Testis (tissue), 3 donors: ENCODE results near the gene AGPAT1. TPM values are rescaled to one million over a fixed set of nuclear protein-coding genes. Genes with fewer than 3 reads are reported as not detected.

Source experiments
- DNase-seq: peaks from one replicate; pipeline ENCODE4 v3.0.0-alpha.2; 2019
- H3K27ac ChIP-seq, 2 donors: fragments of 200-600 bp; sonication (generic); one replicate each; pipeline ENCODE4 v1.5.1; 2019
- H3K27me3 ChIP-seq: fragments of 200-600 bp; sonication (generic); one replicate; pipeline ENCODE4 v1.5.1; 2019
- H3K36me3 ChIP-seq: fragments of 200-600 bp; sonication (generic); one replicate; pipeline ENCODE4 v1.5.1; 2017; ENCODE audit warnings: low read depth; ENCODE audit errors: missing control alignments
- H3K4me1 ChIP-seq: fragments of 200-600 bp; sonication (generic); one replicate; pipeline ENCODE4 v1.5.1; 2019
- H3K4me3 ChIP-seq, 2 donors: fragments of 200-600 bp; sonication (generic); one replicate each; pipeline ENCODE4 v1.5.1; 2017 to 2019
- H3K9me3 ChIP-seq: fragments of 200-600 bp; sonication (generic); one replicate; pipeline ENCODE4 v1.5.1; 2017
- POLR2A ChIP-seq: fragments of 450-650 bp; IDR thresholded peaks from one replicate; pipeline ENCODE4 v1.6.1; 2017; ENCODE audit warnings: antibody characterized with exemption, mild to moderate bottlenecking, moderate library complexity
- WGBS, 2 donors: methylation state at CpG; one replicate each; pipeline ENCODE4 v1.1.5; 2018; 5-methylcytosine and 5-hydroxymethylcytosine counted together
- intact Hi-C: fragments of 100-400 bp; cut with DNase I; formaldehyde crosslinking; loops from one replicate; pipeline ENCODE4 v1.15.1; 2023; ENCODE audit warnings: low total_unique reads
- polyA plus RNA-seq: library from polyadenylated mRNA; stranded (reverse); fragments of 350-450 nt; fragmentation: Illumina TruSeq; extraction: RNeasy Lipid Tissue Mini Kit (QIAGEN cat#74804); gene quantifications from one replicate; pipeline ENCODE4 v1.2.3, GENCODE V29; 2014; ENCODE audit warnings: low read depth, low replicate concordance; ENCODE audit not compliant: insufficient read depth
- total RNA-seq, 2 donors: library from RNA; depleted of rRNA; stranded (reverse); fragments of >200 nt; gene quantifications; one replicate each; pipeline ENCODE4 v1.2.3, GENCODE V29; 2016
- TF ChIP-seq, protein P1 (sequence below), 3 experiments: fragments of 450-650 bp in 2 of 3; fragments of 200-600 bp in 1 of 3; sonication (generic) in 1 of 3; IDR thresholded peaks; one replicate each; pipeline ENCODE4 v1.5.1; 2016 to 2019; ENCODE audit warnings: antibody characterized with exemption in 3 of 3, mild to moderate bottlenecking in 2 of 3, moderate library complexity in 1 of 3

AGPAT1 gene
- total and polyA plus RNA-seq, 3 donors from 2014 or later = 107 to 158 (median 115) TPM

DNA sequence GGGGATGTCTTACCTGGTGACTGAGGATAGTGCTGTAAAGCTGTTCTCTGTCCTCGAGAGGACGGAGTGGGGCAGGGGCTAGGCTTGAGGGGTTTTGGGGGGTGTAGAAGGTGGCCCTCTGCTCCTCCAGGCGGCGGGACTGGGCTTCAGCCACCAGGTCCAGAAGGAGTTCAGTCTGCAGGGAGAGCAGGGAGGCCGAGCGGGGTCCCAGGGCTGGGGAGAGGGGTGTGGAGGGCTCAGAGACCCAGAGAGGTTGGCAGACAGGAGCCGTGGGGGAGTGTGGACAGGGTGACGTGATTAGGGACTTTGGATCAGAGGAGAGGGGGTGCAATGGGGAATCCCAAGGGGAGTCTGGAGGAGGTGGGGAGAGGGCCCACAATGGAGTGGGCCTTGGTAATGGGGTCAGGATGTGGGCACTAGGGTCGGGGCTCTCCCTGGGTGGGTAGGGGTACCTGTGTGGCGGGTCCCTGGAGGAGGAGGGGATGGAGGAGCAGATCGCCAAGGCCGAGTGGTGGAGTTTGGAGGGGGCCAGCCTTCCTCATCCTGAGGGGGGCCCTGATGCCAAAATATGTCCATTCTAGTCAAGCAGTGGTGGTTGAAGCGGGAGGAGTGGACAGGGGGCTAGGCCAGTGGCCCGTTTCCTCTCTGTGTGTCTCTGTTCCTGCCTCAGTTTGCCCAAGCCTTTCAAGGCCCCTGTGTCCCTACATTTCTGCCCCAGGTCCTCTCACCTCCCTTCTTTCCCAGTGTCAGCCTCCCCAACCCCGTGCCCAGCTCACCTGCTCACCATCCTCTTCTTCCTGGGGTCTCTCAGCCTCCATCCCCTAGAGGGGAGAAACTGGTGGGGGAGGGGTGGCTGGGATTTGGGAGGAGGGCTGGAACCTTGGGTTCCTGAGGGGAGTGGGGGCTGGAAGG, 16.1 kb upstream of the AGPAT1 start:
- WGBS, 2 donors = 72 to 74% methylated on average over 12 to 15 of the region's 15 CpGs
- Histone ChIP-seq H3K27ac (peak overlapping the region; percentile 81 to 99), H3K4me1 (peaks cover 35% of the 10 kb centered on the region), H3K9me3 (no peaks in the 10 kb centered on the region), H3K4me3 (no peak overlapping the region), H3K27me3 (no peaks in the 10 kb centered on the region), H3K36me3 (no peaks in the 10 kb centered on the region)
- no peak for DNase-seq
- intact Hi-C loops = no loop called here
- TF ChIP-seq, protein P1, sequence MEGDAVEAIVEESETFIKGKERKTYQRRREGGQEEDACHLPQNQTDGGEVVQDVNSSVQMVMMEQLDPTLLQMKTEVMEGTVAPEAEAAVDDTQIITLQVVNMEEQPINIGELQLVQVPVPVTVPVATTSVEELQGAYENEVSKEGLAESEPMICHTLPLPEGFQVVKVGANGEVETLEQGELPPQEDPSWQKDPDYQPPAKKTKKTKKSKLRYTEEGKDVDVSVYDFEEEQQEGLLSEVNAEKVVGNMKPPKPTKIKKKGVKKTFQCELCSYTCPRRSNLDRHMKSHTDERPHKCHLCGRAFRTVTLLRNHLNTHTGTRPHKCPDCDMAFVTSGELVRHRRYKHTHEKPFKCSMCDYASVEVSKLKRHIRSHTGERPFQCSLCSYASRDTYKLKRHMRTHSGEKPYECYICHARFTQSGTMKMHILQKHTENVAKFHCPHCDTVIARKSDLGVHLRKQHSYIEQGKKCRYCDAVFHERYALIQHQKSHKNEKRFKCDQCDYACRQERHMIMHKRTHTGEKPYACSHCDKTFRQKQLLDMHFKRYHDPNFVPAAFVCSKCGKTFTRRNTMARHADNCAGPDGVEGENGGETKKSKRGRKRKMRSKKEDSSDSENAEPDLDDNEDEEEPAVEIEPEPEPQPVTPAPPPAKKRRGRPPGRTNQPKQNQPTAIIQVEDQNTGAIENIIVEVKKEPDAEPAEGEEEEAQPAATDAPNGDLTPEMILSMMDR (IDR thresholded peaks at IDR 0.05) = no peak
- TF ChIP-seq POLR2A = no peak

DNA sequence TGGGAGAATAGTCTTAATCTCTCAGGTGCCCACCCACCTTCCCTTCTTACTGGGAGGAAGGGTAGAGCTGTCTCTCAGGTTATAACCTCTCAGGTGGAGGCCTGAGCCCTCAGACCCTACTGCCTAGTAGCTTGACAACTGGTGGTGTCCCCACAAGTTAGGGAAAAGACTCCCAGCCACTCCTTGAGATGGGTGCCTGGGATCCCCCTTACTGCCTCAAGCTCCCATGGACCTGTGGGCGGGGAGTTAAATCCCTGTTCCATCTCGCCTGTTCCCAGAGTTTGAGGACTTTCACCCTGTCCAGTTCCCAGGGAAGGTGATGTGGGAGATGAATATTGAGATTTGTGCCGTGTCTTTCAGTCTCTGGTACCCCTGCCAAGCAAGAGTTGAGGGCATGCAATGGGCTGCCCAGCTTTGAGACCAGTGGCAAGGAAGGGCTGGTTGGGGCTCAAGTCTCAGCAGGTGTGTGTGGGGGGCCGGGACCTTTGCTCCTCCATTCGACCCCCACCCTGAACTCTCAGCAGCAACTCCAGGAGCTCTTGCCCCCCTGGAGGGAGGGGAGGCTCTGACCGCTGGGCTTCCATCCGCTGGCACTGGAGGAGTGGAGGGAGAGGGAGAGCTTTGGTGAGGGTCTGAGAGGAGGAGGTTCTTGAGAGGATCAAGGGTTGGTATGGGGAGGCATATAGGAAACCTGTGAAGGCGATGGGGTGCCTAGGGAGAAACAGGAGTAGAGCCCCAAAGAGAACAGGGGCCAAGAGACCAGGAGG, 15.2 kb upstream of the AGPAT1 start:
- no peak for TF ChIP-seq POLR2A
- TF ChIP-seq, protein P1 (IDR thresholded peaks at IDR 0.05) = no peak
- no peaks in the 10 kb centered on the region for H3K36me3 ChIP-seq
- peak overlapping the region; percentile 73 to 93 for H3K4me3 ChIP-seq
- 77 to 81% methylated on average over 7 to 8 of the region's 8 CpGs for WGBS, 2 donors
- H3K27ac ChIP-seq = peak overlapping the region; percentile 98 to 99
- H3K4me1 ChIP-seq = peaks cover 34% of the 10 kb centered on the region
- H3K27me3 ChIP-seq = no peaks in the 10 kb centered on the region
- intact Hi-C loops = no loop called here
- no peaks in the 10 kb centered on the region for H3K9me3 ChIP-seq
- no peak for DNase-seq

DNA sequence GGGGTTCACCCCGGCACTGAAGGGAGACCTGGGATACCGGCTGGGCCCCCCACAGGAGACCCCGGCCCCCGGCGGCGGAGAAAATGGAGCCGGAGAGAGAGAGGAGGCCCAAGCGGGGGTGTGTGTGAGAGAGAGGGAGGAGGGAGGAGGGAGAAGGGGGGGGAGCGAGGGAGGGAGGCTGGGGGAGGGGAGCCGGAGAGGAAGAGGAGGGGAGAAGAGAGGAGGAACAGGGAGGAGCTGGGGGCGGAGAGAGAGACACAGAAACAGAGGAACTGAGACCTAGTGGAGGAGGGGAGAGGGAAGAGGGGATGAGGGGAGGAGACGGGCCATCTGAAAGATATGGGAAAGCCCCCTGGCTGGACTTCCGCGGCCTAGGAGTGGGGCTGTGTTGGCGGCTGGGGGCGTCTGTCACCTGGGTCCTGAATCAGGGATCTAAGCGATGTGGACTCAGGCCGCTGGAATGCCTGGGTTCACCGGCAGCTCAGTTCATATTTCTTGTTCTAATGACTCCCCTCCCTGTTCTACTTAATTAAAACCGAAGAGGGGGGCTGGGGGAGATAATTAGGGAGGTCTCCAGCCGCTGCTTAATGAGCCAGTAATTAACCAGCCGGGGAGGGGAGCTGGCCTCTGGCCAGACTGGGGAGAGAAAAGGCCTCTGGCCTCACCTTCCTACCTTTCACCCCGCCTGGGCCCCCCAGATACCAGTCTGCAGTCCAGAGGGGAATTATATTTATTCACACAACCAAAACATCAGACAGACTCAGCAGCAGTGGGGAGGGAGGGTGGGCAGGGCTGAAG, 14.4 kb upstream of the AGPAT1 start, which contains the start of gene PBX2:
TSS of gene PBX2 (minus strand) at position 149 of the 798 bp plus-strand sequence. CDS start 287 bp downstream, outside the sequence.
- intact Hi-C loops = no loop called here
- 0 to 2% methylated on average over 16 to 23 of the region's 23 CpGs for WGBS, 2 donors
- TF ChIP-seq POLR2A = peak; percentile 84
- TF ChIP-seq, protein P1 (IDR thresholded peaks at IDR 0.05) = no peak
- Histone ChIP-seq H3K27me3 (no peaks in the 10 kb centered on the region), H3K36me3 (no peaks in the 10 kb centered on the region), H3K9me3 (no peaks in the 10 kb centered on the region), H3K4me3 (peak within 1 kb of the TSS; percentile 73 to 93), H3K4me1 (peaks cover 40% of the 10 kb centered on the region), H3K27ac (peak within 1 kb of the TSS; percentile 98 to 99)
- DNase-seq = peak; percentile 97

DNA sequence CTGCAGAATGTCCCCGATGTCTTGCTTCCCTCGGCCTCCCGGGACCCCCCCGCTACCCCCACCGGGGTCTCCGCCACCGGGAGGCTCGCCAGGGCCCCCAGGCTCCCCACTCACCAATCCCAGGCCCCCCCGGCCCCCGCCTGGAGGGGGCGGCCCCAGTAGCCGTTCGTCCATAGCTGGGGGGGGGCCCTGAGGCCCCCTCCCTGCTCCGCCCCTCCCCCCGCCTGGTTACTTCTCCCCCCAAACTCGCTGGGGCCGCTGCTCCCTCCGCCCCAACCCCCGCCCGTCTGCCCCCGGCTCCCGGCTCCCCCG, 13.8 kb upstream of the AGPAT1 start:
- 0% methylated on average over 10 of the region's 23 CpGs; no CpG with 5 or more reads in 1 of the 2 donors for WGBS, 2 donors
- no peaks in the 10 kb centered on the region for H3K27me3 ChIP-seq
- TF ChIP-seq, protein P1 (IDR thresholded peaks at IDR 0.05) = no peak
- no peak for TF ChIP-seq POLR2A
- H3K27ac ChIP-seq = peak overlapping the region; percentile 98 to 99
- no peaks in the 10 kb centered on the region for H3K9me3 ChIP-seq
- DNase-seq = no peak
- peaks cover 35% of the 10 kb centered on the region for H3K4me1 ChIP-seq
- intact Hi-C loops = no loop called here
- H3K36me3 ChIP-seq = no peaks in the 10 kb centered on the region
- H3K4me3 ChIP-seq = peak overlapping the region; percentile 73 to 93
